ENCODE results near the gene TMEM154. TPM values are rescaled to one million over a fixed set of nuclear protein-coding genes. Genes with fewer than 3 reads are reported as not detected.

Gene TMEM154
- total RNA-seq, 1 donor from 2014 or later: 15.0 TPM

DNA sequence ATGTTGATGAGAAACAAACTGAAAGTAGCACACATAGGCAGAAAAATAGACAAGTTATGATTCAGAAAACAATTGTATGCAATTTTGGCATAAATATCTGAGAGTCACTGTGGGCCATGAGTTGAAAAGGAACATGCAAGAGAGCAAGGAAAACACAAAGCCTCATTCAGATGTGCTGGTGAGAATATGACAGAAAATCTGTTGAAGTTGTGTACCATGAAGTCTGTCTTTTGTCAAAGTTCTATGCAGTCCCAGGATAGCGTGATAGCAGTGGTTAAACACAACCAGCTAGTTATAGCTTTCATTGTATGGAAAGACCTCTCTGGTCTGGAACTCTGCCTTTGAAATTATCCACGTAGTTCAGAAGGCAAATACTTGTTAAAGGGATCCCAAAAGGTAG is 53.0 kb downstream of the TMEM154 start:
- peak; percentile 28 for DNase-seq

DNA sequence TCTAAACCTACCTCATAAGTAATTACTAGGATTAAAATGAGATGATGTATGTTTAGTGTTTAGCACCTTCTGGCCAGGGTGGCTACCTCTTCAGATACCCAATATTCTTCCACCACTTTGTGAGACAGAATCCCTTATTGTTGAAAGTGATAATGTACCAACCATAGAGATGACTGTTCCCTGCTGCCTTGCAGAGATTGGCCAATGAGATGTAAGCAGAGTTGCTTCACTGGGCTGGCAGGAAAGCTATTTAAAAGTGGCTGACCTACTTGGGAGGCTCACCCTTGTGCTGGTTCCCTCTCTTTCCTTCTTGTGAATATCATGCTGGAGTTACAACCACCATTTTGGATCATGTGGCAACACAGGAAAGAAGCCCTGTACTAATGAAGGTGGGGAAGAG is 58.9 kb downstream of the TMEM154 start:
- DNase-seq: no peak

- DNase-seq: no peak
Observed at GRCh38 chr4:152620218-152620617, 59.6 kb downstream of the TMEM154 start.

DNA sequence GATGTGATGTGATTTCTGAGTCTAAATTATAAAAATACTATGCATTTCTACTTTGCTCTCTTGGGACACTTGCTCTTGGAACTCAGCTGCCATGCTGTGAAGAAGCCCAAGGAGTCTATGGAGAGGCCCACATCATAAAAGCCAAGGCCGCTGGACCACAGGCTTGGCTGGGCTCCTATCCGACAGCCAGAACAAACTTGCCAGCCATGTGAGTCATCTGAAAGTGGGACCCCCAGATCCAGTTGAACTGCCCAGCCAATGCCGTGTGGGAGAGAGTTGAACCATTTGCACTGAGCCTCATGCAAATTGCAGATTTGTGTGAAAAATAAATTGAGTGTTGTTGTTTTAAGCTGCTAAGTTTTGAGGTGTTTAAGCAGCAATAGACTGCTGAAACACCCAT is 60.2 kb downstream of the TMEM154 start:
- no peak for DNase-seq

DNA sequence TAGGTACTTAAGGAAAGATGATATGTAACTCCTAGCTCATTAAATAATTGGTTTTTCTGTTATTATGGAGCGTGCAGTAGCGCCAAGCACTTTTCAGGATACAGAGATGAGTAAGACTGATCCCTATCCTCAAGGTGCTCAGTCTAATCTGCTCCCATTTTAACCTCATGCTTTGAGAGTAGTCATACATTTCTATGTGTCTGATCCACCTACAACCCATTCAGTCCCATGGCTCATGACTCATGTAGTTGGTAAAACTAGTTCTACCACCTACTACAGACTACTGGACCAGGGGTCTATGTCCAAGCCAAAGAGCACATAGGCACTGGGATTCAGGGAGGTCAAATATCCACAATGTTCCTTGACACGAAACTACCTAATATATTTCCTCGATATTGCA is 60.8 kb downstream of the TMEM154 start:
- no peak for DNase-seq

- no peak for DNase-seq
Observed at GRCh38 chr4:152616804-152617203, 63.0 kb downstream of the TMEM154 start.

GRCh38 chr4:152613841-152614721 is 65.7 kb downstream of the TMEM154 start:
- no peak for DNase-seq

- no peak for DNase-seq
Observed at GRCh38 chr4:152613351-152613750, 66.4 kb downstream of the TMEM154 start.

GRCh38 chr4:152610131-152610530 is 69.7 kb downstream of the TMEM154 start:
- DNase-seq: no peak

GRCh38 chr4:152609481-152609880 is 70.3 kb downstream of the TMEM154 start:
- no peak for DNase-seq

- DNase-seq: no peak
Observed at GRCh38 chr4:152607178-152607577, 72.6 kb downstream of the TMEM154 start.

DNA sequence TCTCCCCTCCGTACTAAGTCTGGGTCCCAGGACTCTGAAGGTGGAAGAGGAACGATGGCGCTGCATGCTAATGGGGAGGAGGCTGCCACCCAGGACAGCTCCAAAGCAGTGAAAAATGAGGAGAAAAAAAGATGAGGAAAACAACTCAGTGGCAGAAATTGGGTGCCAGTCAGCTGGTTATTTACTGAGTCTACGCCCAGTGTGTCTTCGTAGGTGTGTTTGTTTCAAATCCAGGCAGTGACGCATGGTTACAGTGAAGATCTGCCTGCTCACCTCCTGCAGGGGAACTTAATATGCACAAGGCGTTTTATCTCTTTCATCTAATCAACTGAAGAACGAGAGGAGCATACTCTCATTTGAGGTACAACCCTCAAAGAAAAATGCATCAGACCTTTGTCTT is 73.0 kb downstream of the TMEM154 start:
- DNase-seq: no peak

GRCh38 chr4:152605641-152606335 is 74.0 kb downstream of the TMEM154 start:
- peak; percentile 47 for DNase-seq

- DNase-seq: no peak
Observed at GRCh38 chr4:152605031-152605430, 74.8 kb downstream of the TMEM154 start.

DNA sequence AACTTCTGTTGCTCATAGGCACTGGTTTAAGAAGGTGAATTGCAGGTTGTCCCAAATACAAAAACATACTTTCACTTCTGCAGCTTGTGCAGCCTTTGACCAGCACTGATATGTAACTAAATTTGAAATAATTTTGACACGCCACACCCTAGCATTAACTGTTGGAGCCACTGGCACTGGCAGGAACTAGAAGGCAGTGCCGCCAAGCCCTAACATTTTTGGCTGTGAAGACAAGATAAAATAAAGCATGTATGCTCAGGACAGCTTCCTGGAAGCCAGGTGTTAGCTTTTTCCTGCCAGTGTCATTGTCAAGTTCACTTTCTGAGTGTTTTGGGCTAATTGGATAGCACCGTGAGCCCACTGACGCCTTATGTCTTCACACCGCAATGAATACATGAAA is 78.6 kb downstream of the TMEM154 start:
- no peak for DNase-seq

GRCh38 chr4:152599636-152600035 is 80.2 kb downstream of the TMEM154 start:
- no peak for DNase-seq

GRCh38 chr4:152599095-152599494 is 80.7 kb downstream of the TMEM154 start:
- no peak for DNase-seq

GRCh38 chr4:152598454-152598853 is 81.3 kb downstream of the TMEM154 start:
- DNase-seq: no peak

- no peak for DNase-seq
Observed at GRCh38 chr4:152594978-152595925, 84.5 kb downstream of the TMEM154 start.

DNA sequence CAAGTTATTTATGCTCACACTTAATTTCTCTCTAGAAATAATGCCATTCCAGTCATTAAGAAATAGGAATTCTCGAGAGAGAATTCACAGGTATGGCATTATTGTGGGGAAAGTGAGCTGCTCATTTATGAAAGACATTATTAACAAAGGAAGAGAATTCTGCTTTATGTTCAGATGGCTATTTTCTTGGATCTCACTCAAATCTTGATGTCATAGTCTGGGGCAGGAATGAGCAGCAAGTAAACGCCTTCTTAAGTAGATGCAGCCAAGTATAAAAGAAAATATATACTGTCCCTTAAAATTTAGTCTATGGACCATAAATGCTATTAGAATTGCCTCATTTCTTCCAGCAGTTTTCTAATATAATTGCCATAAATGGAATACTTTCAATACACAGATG is 85.7 kb downstream of the TMEM154 start:
- no peak for DNase-seq

- DNase-seq: no peak
Observed at GRCh38 chr4:152591876-152592275, 87.9 kb downstream of the TMEM154 start.

GRCh38 chr4:152591396-152591795 is 88.4 kb downstream of the TMEM154 start:
- DNase-seq: no peak

Data from skin of body (tissue), 2 donors.